HEK293 (cell line): ENCODE data around the gene IL11.

ENCODE experiments used
- CTCF ChIA-PET: fragments of 350-600 bp; formaldehyde crosslinking; extraction: SDS; loops from one replicate; lab custom pipeline; 2021; ENCODE audit warnings: antibody characterized with exemption; lab: Yijun Ruan, JAX
- POLR2A ChIA-PET: fragments of 300-600 bp; formaldehyde crosslinking; extraction: SDS; loops from one replicate; lab custom pipeline; 2020; ENCODE audit warnings: antibody characterized with exemption, inconsistent platforms; lab: Yijun Ruan, JAX
- H3K27ac ChIP-seq: fragments of 200-500 bp; sonication (Bioruptor generic); 2 replicates; pipeline ENCODE4 v1.5.1; 2014; ENCODE audit warnings: low read depth, low read length, control low read depth, inconsistent platforms; ENCODE audit errors: extremely low read depth
- H3K36me3 ChIP-seq, 2 experiments: fragments of 200-500 bp in 1 of 2; sonication (Bioruptor generic) in 1 of 2; 1 replicate in 1 of 2; 2 replicates in 1 of 2; pipeline ENCODE4 v1.5.1; 2014 to 2017; ENCODE audit warnings: inconsistent platforms in 2 of 2, low read length in 2 of 2; ENCODE audit not compliant: control insufficient read depth in 2 of 2, insufficient read depth in 1 of 2
- H3K4me1 ChIP-seq: fragments of 200-500 bp; sonication (Bioruptor generic); 2 replicates; pipeline ENCODE4 v1.5.1; 2014; ENCODE audit warnings: mild to moderate bottlenecking, low read length, inconsistent platforms; ENCODE audit not compliant: control insufficient read depth, insufficient read depth
- H3K4me3 ChIP-seq: 2 replicates; pipeline ENCODE4 v1.5.1; 2011; ENCODE audit warnings: low read depth, mild to moderate bottlenecking, control low read depth, low read length, moderate library complexity
- H3K9me3 ChIP-seq: fragments of 200-500 bp; sonication (Bioruptor generic); 2 replicates; pipeline ENCODE4 v1.5.1; 2014; ENCODE audit warnings: low read depth, low read length, inconsistent platforms; ENCODE audit not compliant: control insufficient read depth, insufficient read depth
- BCL6B ChIP-seq: fragments of 450-650 bp; formaldehyde crosslinking; IDR thresholded peaks from 2 replicates; pipeline ENCODE4 v1.5.1; 2017; ENCODE audit warnings: missing biosample characterization, missing genetic modification characterization
- GLI2 ChIP-seq: fragments of 450-650 bp; formaldehyde crosslinking; IDR thresholded peaks from 2 replicates; pipeline ENCODE4; 2017; ENCODE audit warnings: missing biosample characterization, missing genetic modification characterization, low read depth, borderline replicate concordance
- GLIS2 ChIP-seq: fragments of 450-650 bp; formaldehyde crosslinking; IDR thresholded peaks from 2 replicates; pipeline ENCODE4 v1.5.1; 2016; ENCODE audit warnings: missing biosample characterization, missing genetic modification characterization
- KLF1 ChIP-seq: fragments of 450-650 bp; formaldehyde crosslinking; IDR thresholded peaks from 2 replicates; pipeline ENCODE4 v1.5.1; 2016; ENCODE audit warnings: missing biosample characterization, missing genetic modification characterization
- KLF8 ChIP-seq: fragments of 450-650 bp; formaldehyde crosslinking; IDR thresholded peaks from 2 replicates; pipeline ENCODE4 v1.5.1; 2016; ENCODE audit warnings: missing biosample characterization, missing genetic modification characterization
- KLF9 ChIP-seq: fragments of 450-650 bp; formaldehyde crosslinking; IDR thresholded peaks from 2 replicates; pipeline ENCODE4 v1.5.1; 2016; ENCODE audit warnings: missing biosample characterization, missing genetic modification characterization, low read depth
- MZF1 ChIP-seq: fragments of 450-650 bp; formaldehyde crosslinking; IDR thresholded peaks from 2 replicates; pipeline ENCODE4 v1.5.1; 2017; ENCODE audit warnings: missing biosample characterization, missing genetic modification characterization, borderline replicate concordance
- OSR2 ChIP-seq: fragments of 450-650 bp; formaldehyde crosslinking; IDR thresholded peaks from 2 replicates; pipeline ENCODE4 v1.5.1; 2016; ENCODE audit warnings: missing biosample characterization, missing genetic modification characterization
- PBX3 ChIP-seq: sonication (generic); formaldehyde crosslinking; IDR thresholded peaks from 2 replicates; pipeline ENCODE4 v1.8.1; 2022; ENCODE audit warnings: mild to moderate bottlenecking, moderate library complexity, missing genetic modification reagents
- PRDM1 ChIP-seq: fragments of 450-650 bp; formaldehyde crosslinking; IDR thresholded peaks from 2 replicates; pipeline ENCODE4; 2016; ENCODE audit warnings: missing biosample characterization, missing genetic modification characterization
- SP3 ChIP-seq: fragments of 450-650 bp; formaldehyde crosslinking; IDR thresholded peaks from 2 replicates; pipeline ENCODE4 v1.5.1; 2016; ENCODE audit warnings: missing biosample characterization, missing genetic modification characterization
- ZNF148 ChIP-seq: fragments of 450-650 bp; formaldehyde crosslinking; IDR thresholded peaks from 2 replicates; pipeline ENCODE4 v1.5.0; 2017; ENCODE audit warnings: missing biosample characterization, missing genetic modification characterization, borderline replicate concordance
- ZNF391 ChIP-seq: fragments of 450-650 bp; formaldehyde crosslinking; IDR thresholded peaks from 2 replicates; pipeline ENCODE4 v1.5.1; 2016; ENCODE audit warnings: low read depth, missing biosample characterization, missing genetic modification characterization, borderline replicate concordance
- ZNF501 ChIP-seq: fragments of 450-650 bp; formaldehyde crosslinking; IDR thresholded peaks from 2 replicates; pipeline ENCODE4 v1.5.1; 2016; ENCODE audit warnings: missing biosample characterization, missing genetic modification characterization
- ZNF626 ChIP-seq: fragments of 450-650 bp; sonication (Bioruptor Pico); formaldehyde crosslinking; IDR thresholded peaks from 2 replicates; pipeline ENCODE4 v1.5.1; 2018; ENCODE audit warnings: missing biosample characterization, missing genetic modification characterization, inconsistent platforms
- ZNF645 ChIP-seq: fragments of 450-650 bp; formaldehyde crosslinking; IDR thresholded peaks from 2 replicates; pipeline ENCODE4; 2016; ENCODE audit warnings: missing biosample characterization, missing genetic modification characterization
- ZNF654 ChIP-seq: fragments of 450-650 bp; formaldehyde crosslinking; IDR thresholded peaks from 2 replicates; pipeline ENCODE4 v1.5.1; 2016; ENCODE audit warnings: low read depth, missing biosample characterization, missing genetic modification characterization
- ZNF692 ChIP-seq: fragments of 450-650 bp; formaldehyde crosslinking; IDR thresholded peaks from 2 replicates; pipeline ENCODE4 v1.5.1; 2016; ENCODE audit warnings: missing biosample characterization, missing genetic modification characterization
- ZNF837 ChIP-seq: fragments of 450-650 bp; formaldehyde crosslinking; IDR thresholded peaks from 2 replicates; pipeline ENCODE4 v1.5.1; 2016; ENCODE audit warnings: missing biosample characterization, missing genetic modification characterization
- ZNF843 ChIP-seq: fragments of 450-650 bp; formaldehyde crosslinking; IDR thresholded peaks from 2 replicates; pipeline ENCODE4 v1.5.1; 2016; ENCODE audit warnings: missing biosample characterization, missing genetic modification characterization
- TF ChIP-seq, protein P1 (sequence below): fragments of 450-650 bp; formaldehyde crosslinking; optimal IDR thresholded peaks from 2 replicates; pipeline ENCODE3; 2016; ENCODE audit warnings: missing biosample characterization, mild to moderate bottlenecking, missing genetic modification characterization
- TF ChIP-seq, protein P2 (sequence below): fragments of 450-650 bp; formaldehyde crosslinking; IDR thresholded peaks from 2 replicates; pipeline ENCODE4 v1.5.1; 2016; ENCODE audit warnings: missing biosample characterization, missing genetic modification characterization
- TF ChIP-seq, protein P3 (sequence below): fragments of 450-650 bp; formaldehyde crosslinking; IDR thresholded peaks from 2 replicates; pipeline ENCODE4 v1.5.1; 2016; ENCODE audit warnings: missing biosample characterization, missing genetic modification characterization

Gene IL11

DNA sequence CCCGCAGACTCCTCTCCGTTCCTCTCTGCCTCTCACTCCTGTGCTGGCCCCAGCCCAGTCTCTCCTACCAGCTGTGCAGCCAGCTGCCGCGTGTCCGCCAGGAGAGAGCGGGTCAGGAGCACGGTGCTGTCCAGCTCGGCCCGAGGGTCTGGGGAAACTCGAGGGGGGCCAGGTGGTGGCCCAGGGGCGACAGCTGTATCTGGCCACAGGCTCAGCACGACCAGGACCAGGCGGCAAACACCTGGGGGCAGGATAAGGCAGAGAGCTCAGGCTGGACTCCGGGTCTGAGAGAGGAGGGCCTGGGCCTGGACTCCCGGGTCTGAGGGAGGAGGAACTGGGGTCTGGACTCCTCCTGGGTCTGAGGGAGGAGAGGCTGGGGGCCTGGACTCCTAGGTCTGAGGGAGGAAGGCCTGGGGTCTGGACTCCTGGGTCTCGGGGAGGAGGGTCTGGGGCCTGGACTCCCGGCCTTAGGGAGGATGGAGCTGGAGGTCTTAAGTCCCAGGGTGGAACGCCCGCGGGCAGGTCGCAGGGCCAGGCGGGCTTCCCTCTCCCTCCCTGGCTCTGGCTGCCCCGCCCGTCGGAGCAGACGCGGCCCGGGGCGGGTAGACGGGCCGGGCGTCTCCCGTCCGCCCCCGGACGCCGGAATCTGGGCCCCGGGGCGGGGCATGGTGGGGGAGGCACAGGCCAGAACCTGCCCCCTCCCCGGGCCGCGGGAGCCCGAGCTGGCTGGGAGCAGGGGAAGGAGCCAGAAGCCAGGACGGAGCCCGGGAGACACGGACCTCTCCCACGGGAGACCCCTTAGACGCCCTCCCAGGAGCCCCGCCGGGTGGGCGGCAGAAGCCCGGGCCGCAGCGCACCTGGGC, 1.3 kb downstream of the IL11 start:
- Histone ChIP-seq H3K27ac (no peak overlapping the region), H3K36me3 (no peaks in the 10 kb centered on the region), H3K4me3 (peak overlapping the region; percentile 31), H3K9me3 (no peaks in the 10 kb centered on the region), H3K4me1 (peaks cover 5% of the 10 kb centered on the region; the same call in 1 of the 2 replicates)
- CTCF ChIA-PET: interaction anchor here (0.8 to 1.6 kb wide), 4 partner anchors 19 to 194 kb away, joined by 3 to 5 read pairs (median 4); partner anchors contain the start of gene KMT5C
- POLR2A ChIA-PET: interaction anchor here (1.2 to 2.8 kb wide), 10 partner anchors 13 to 39 kb away, joined by 3 to 20 read pairs (median 6); partner anchors contain the start of genes KMT5C and UBE2S
- TF ChIP-seq ZNF148 (tag by site-specific recombination) (no peak), GLIS2 (peak; percentile 6; the same call in 1 of the 2 replicates), ZNF391 (tag by site-specific recombination) (no peak), PRDM1 (tag by site-specific recombination) (no peak), OSR2 (tag by site-specific recombination) (no peak), MZF1 (tag by site-specific recombination) (no peak), ZNF692 (tag by site-specific recombination) (no peak), ZNF501 (tag by site-specific recombination) (no peak), KLF1 (peak; percentile 89), ZNF843 (tag by site-specific recombination) (no peak), KLF9 (tag by site-specific recombination) (peak; percentile 30; the same call in 1 of the 2 replicates), PBX3 (peak; percentile 60; the same call in 1 of the 2 replicates), GLI2 (no peak), KLF8 (tag by site-specific recombination) (peak; percentile 28; the same call in 1 of the 2 replicates), ZNF837 (no peak), ZNF645 (no peak), SP3 (tag by site-specific recombination) (peak; percentile 60), BCL6B (no peak), ZNF626 (no peak), ZNF654 (tag by site-specific recombination) (no peak)
- TF ChIP-seq, protein P1, sequence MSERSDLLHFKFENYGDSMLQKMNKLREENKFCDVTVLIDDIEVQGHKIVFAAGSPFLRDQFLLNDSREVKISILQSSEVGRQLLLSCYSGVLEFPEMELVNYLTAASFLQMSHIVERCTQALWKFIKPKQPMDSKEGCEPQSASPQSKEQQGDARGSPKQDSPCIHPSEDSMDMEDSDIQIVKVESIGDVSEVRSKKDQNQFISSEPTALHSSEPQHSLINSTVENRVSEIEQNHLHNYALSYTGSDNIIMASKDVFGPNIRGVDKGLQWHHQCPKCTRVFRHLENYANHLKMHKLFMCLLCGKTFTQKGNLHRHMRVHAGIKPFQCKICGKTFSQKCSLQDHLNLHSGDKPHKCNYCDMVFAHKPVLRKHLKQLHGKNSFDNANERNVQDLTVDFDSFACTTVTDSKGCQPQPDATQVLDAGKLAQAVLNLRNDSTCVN: peak; percentile 22
- TF ChIP-seq, protein P2, sequence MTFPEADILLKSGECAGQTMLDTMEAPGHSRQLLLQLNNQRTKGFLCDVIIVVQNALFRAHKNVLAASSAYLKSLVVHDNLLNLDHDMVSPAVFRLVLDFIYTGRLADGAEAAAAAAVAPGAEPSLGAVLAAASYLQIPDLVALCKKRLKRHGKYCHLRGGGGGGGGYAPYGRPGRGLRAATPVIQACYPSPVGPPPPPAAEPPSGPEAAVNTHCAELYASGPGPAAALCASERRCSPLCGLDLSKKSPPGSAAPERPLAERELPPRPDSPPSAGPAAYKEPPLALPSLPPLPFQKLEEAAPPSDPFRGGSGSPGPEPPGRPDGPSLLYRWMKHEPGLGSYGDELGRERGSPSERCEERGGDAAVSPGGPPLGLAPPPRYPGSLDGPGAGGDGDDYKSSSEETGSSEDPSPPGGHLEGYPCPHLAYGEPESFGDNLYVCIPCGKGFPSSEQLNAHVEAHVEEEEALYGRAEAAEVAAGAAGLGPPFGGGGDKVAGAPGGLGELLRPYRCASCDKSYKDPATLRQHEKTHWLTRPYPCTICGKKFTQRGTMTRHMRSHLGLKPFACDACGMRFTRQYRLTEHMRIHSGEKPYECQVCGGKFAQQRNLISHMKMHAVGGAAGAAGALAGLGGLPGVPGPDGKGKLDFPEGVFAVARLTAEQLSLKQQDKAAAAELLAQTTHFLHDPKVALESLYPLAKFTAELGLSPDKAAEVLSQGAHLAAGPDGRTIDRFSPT: peak; percentile 19; the same call in 1 of the 2 replicates
- TF ChIP-seq, protein P3, sequence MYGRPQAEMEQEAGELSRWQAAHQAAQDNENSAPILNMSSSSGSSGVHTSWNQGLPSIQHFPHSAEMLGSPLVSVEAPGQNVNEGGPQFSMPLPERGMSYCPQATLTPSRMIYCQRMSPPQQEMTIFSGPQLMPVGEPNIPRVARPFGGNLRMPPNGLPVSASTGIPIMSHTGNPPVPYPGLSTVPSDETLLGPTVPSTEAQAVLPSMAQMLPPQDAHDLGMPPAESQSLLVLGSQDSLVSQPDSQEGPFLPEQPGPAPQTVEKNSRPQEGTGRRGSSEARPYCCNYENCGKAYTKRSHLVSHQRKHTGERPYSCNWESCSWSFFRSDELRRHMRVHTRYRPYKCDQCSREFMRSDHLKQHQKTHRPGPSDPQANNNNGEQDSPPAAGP: 0 out of 2 replicates have a peak, but pooled peaks have one; percentile 28
